Astrocyte (in vitro differentiated cells and primary cell): ENCODE results near the gene CFDP1. TPM values are rescaled to one million over a fixed set of nuclear protein-coding genes. Genes with fewer than 3 reads are reported as not detected.
A peak's percentile ranks its signal among the peaks of the same experiment; 100 is the strongest.

Experiments used
- DNase-seq: peaks from one replicate; pipeline ENCODE4 v3.0.0-alpha.2; 2010; ENCODE audit warnings: low read depth
- FAIRE-seq: peaks from 2 replicates; lab custom pipeline; 2011; peaks lifted over from hg19 to GRCh38; lab: Jason Lieb, UNC
- H2AFZ ChIP-seq: 2 replicates; pipeline ENCODE4 v1.6.0; 2012; ENCODE audit warnings: low read depth, low read length, inconsistent platforms
- H3K27ac ChIP-seq: 2 replicates; pipeline ENCODE4 v1.5.1; 2011; ENCODE audit warnings: low read depth, low read length, inconsistent platforms
- H3K27me3 ChIP-seq: 2 replicates; pipeline ENCODE4 v1.6.0; 2011; ENCODE audit warnings: low read length, inconsistent platforms; ENCODE audit not compliant: insufficient read depth
- H3K36me3 ChIP-seq: 2 replicates; pipeline ENCODE4 v1.5.1; 2011; ENCODE audit warnings: low read length, inconsistent platforms; ENCODE audit not compliant: insufficient read depth
- H3K4me1 ChIP-seq: 2 replicates; pipeline ENCODE4 v1.5.1; 2011; ENCODE audit warnings: low read length, inconsistent platforms; ENCODE audit not compliant: insufficient read depth
- H3K4me2 ChIP-seq: 2 replicates; pipeline ENCODE4 v1.6.0; 2012; ENCODE audit warnings: low read length, inconsistent platforms
- H3K4me3 ChIP-seq: 2 replicates; pipeline ENCODE4 v1.5.1; 2011; ENCODE audit warnings: low read depth, mild to moderate bottlenecking, low read length, inconsistent platforms; ENCODE audit not compliant: insufficient read depth
- H3K79me2 ChIP-seq: 2 replicates; pipeline ENCODE4 v1.6.0; 2012; ENCODE audit warnings: mild to moderate bottlenecking, low read length, inconsistent platforms; ENCODE audit not compliant: insufficient read depth
- H3K9ac ChIP-seq: 2 replicates; pipeline ENCODE4 v1.6.0; 2012; ENCODE audit warnings: mild to moderate bottlenecking, low read length, inconsistent platforms
- H3K9me3 ChIP-seq: 2 replicates; pipeline ENCODE4 v1.5.1; 2012; ENCODE audit warnings: low read depth, mild to moderate bottlenecking, low read length, inconsistent platforms; ENCODE audit not compliant: insufficient read depth
- H4K20me1 ChIP-seq: 2 replicates; pipeline ENCODE4 v1.6.0; 2012; ENCODE audit warnings: low read length, inconsistent platforms; ENCODE audit not compliant: insufficient read depth
- H3K27ac Mint-ChIP-seq: one replicate; pipeline ENCODE4 v1.8.0; 2021; ENCODE audit warnings: mild to moderate bottlenecking, mixed read lengths; ENCODE audit not compliant: unreplicated experiment
- H3K27me3 Mint-ChIP-seq: one replicate; pipeline ENCODE4 v1.8.0; 2021; ENCODE audit warnings: low read depth, mixed read lengths; ENCODE audit not compliant: unreplicated experiment
- H3K36me3 Mint-ChIP-seq: one replicate; pipeline ENCODE4 v1.8.0; 2021; ENCODE audit warnings: low read depth, mixed read lengths; ENCODE audit not compliant: unreplicated experiment
- H3K4me1 Mint-ChIP-seq: one replicate; pipeline ENCODE4 v1.8.0; 2021; ENCODE audit warnings: low read depth, mixed read lengths; ENCODE audit not compliant: unreplicated experiment
- H3K4me3 Mint-ChIP-seq: one replicate; pipeline ENCODE4 v1.8.0; 2021; ENCODE audit warnings: mild to moderate bottlenecking, moderate library complexity, mixed read lengths; ENCODE audit not compliant: unreplicated experiment
- H3K9me3 Mint-ChIP-seq: one replicate; pipeline ENCODE4 v1.8.0; 2021; ENCODE audit warnings: mild to moderate bottlenecking, mixed read lengths; ENCODE audit not compliant: unreplicated experiment
- CTCF ChIP-seq: IDR thresholded peaks from 2 replicates; pipeline ENCODE4 v1.5.1; 2011; ENCODE audit warnings: low read depth, mild to moderate bottlenecking, inconsistent platforms, low read length, moderate library complexity; ENCODE audit not compliant: insufficient read depth
- EZH2 ChIP-seq: IDR thresholded peaks from 2 replicates; pipeline ENCODE4 v1.6.1; 2012; ENCODE audit warnings: mild to moderate bottlenecking, low read length, inconsistent platforms; ENCODE audit not compliant: insufficient read depth
- total RNA-seq: library from RNA; stranded (reverse); gene quantifications from 2 replicates; pipeline ENCODE4 v1.2.1, GENCODE V29; 2021

The CFDP1 gene
- total RNA-seq, 1 donor from 2014 or later, result 36.9 TPM

GRCh38 chr16:75304521-75305363 lies 128.6 kb downstream of the CFDP1 start:
- peaks cover 17% of the 10 kb centered on the region for H3K36me3 Mint-ChIP-seq
- no peaks in the 10 kb centered on the region for H3K36me3 ChIP-seq
- H3K9ac ChIP-seq, result peak overlapping the region; percentile 82
- no peaks in the 10 kb centered on the region for H3K79me2 ChIP-seq
- no peaks in the 10 kb centered on the region for H3K9me3 Mint-ChIP-seq
- TF ChIP-seq CTCF (no peak), EZH2 (no peak)
- H4K20me1 ChIP-seq, result no peaks in the 10 kb centered on the region
- H3K4me3 ChIP-seq, result no peak overlapping the region
- FAIRE-seq, result no peak
- H3K4me3 Mint-ChIP-seq, result peak overlapping the region; percentile 13
- peak overlapping the region; percentile 91 for H3K27ac ChIP-seq
- peak overlapping the region; percentile 97 for H3K27ac Mint-ChIP-seq
- no peak overlapping the region for H2AFZ ChIP-seq
- peak; percentile 96 for DNase-seq
- H3K4me1 ChIP-seq, result peaks cover 27% of the 10 kb centered on the region
- H3K9me3 ChIP-seq, result no peaks in the 10 kb centered on the region
- no peaks in the 10 kb centered on the region for H3K27me3 Mint-ChIP-seq
- H3K27me3 ChIP-seq, result no peaks in the 10 kb centered on the region
- peaks cover 37% of the 10 kb centered on the region for H3K4me1 Mint-ChIP-seq
- peak overlapping the region; percentile 72 for H3K4me2 ChIP-seq

GRCh38 chr16:75301804-75302203 lies 131.5 kb downstream of the CFDP1 start:
- Mint-ChIP-seq H3K9me3 (no peaks in the 10 kb centered on the region), H3K4me3 (peak overlapping the region; percentile 72), H3K27ac (peak overlapping the region; percentile 50), H3K4me1 (peaks cover 45% of the 10 kb centered on the region), H3K36me3 (peaks cover 25% of the 10 kb centered on the region), H3K27me3 (no peaks in the 10 kb centered on the region)
- Histone ChIP-seq H3K9me3 (no peaks in the 10 kb centered on the region), H4K20me1 (no peaks in the 10 kb centered on the region), H3K9ac (no peak overlapping the region), H3K27ac (no peak overlapping the region), H3K79me2 (no peaks in the 10 kb centered on the region), H3K4me2 (no peak overlapping the region), H3K4me1 (peaks cover 25% of the 10 kb centered on the region), H2AFZ (no peak overlapping the region), H3K4me3 (no peak overlapping the region), H3K27me3 (no peaks in the 10 kb centered on the region), H3K36me3 (no peaks in the 10 kb centered on the region)
- DNase-seq (no peak), FAIRE-seq (no peak)
- no peak for TF ChIP-seq EZH2
- no peak for TF ChIP-seq CTCF

- Histone ChIP-seq H2AFZ (no peak overlapping the region), H3K79me2 (no peaks in the 10 kb centered on the region), H3K4me3 (no peak overlapping the region), H3K36me3 (no peaks in the 10 kb centered on the region), H3K27ac (no peak overlapping the region), H4K20me1 (no peaks in the 10 kb centered on the region), H3K9me3 (no peaks in the 10 kb centered on the region), H3K4me2 (no peak overlapping the region), H3K4me1 (no peaks in the 10 kb centered on the region), H3K27me3 (no peaks in the 10 kb centered on the region), H3K9ac (no peak overlapping the region)
- Mint-ChIP-seq H3K27me3 (no peaks in the 10 kb centered on the region), H3K9me3 (no peaks in the 10 kb centered on the region), H3K27ac (no peak overlapping the region), H3K4me3 (no peak overlapping the region), H3K36me3 (peaks cover 27% of the 10 kb centered on the region), H3K4me1 (peaks cover 18% of the 10 kb centered on the region)
- FAIRE-seq, result no peak
- DNase-seq, result no peak
- TF ChIP-seq CTCF, result no peak
- TF ChIP-seq EZH2, result no peak
Measured at GRCh38 chr16:75298267-75298666, 135.0 kb downstream of the CFDP1 start.
